GM23338 (cell line): Measurements from ENCODE around the gene MUTYH. TPM values are rescaled to one million over a fixed set of nuclear protein-coding genes. Genes with fewer than 3 reads are reported as not detected.

ENCODE experiments used
- ATAC-seq: fragments of 200-7000 bp; cut with Tn5 transposase; 3 replicates; pipeline ENCODE4 v1.9.1; 2020
- DNase-seq: peaks from one replicate; pipeline ENCODE4 v3.0.0-alpha.2; 2015; ENCODE audit warnings: low spot score
- H2AFZ ChIP-seq: fragments of 200-600 bp; sonication (generic); 2 replicates; pipeline ENCODE4 v1.8.0; 2016; ENCODE audit warnings: antibody characterized with exemption, mild to moderate bottlenecking, moderate library complexity
- H3F3A ChIP-seq: fragments of 200-600 bp; sonication (generic); replicated peaks from 2 replicates; pipeline ENCODE4 v1.8.0; 2017; ENCODE audit warnings: antibody characterized with exemption, mixed run types, low read depth
- H3K27ac ChIP-seq: fragments of 200-600 bp; sonication (generic); 2 replicates; pipeline ENCODE4 v1.6.1; 2016; ENCODE audit warnings: low read depth
- H3K27me3 ChIP-seq: fragments of 200-600 bp; sonication (generic); 2 replicates; pipeline ENCODE4 v1.8.0; 2016; ENCODE audit warnings: mild to moderate bottlenecking, mixed run types, moderate library complexity; ENCODE audit not compliant: insufficient read depth
- H3K36me3 ChIP-seq: fragments of 200-600 bp; sonication (generic); 2 replicates; pipeline ENCODE4 v1.8.0; 2016; ENCODE audit warnings: mild to moderate bottlenecking; ENCODE audit not compliant: insufficient read depth
- H3K4me1 ChIP-seq: fragments of 200-600 bp; sonication (generic); 2 replicates; pipeline ENCODE4 v1.8.0; 2016; ENCODE audit warnings: mild to moderate bottlenecking, moderate library complexity; ENCODE audit not compliant: insufficient read depth
- H3K4me2 ChIP-seq: fragments of 200-600 bp; sonication (generic); 2 replicates; pipeline ENCODE4 v1.7.1; 2017; ENCODE audit warnings: mixed run types
- H3K4me3 ChIP-seq: fragments of 200-600 bp; sonication (generic); 2 replicates; pipeline ENCODE4 v1.6.1; 2016; ENCODE audit warnings: mixed run types
- H3K79me2 ChIP-seq: fragments of 200-600 bp; sonication (generic); replicated peaks from 2 replicates; pipeline ENCODE4 v1.8.0; 2017; ENCODE audit warnings: mild to moderate bottlenecking; ENCODE audit not compliant: insufficient read depth
- H3K9me2 ChIP-seq: fragments of 200-600 bp; sonication (generic); 2 replicates; pipeline ENCODE4 v1.8.0; 2017; ENCODE audit not compliant: insufficient read depth
- H4K20me1 ChIP-seq: fragments of 200-600 bp; sonication (generic); replicated peaks from 2 replicates; pipeline ENCODE4 v1.8.0; 2017; ENCODE audit warnings: mild to moderate bottlenecking; ENCODE audit not compliant: insufficient read depth
- H3K27ac Mint-ChIP-seq: 2 replicates; pipeline ENCODE4 v1.8.0; 2020; ENCODE audit warnings: inconsistent platforms, mild to moderate bottlenecking, moderate library complexity, mixed read lengths
- H3K27me3 Mint-ChIP-seq: 3 replicates; pipeline ENCODE4 v1.8.0; 2022; ENCODE audit warnings: low read depth, mild to moderate bottlenecking, moderate library complexity, mixed read lengths, inconsistent platforms; ENCODE audit not compliant: insufficient read depth, poor library complexity
- H3K36me3 Mint-ChIP-seq: 3 replicates; pipeline ENCODE4 v1.8.0; 2021; ENCODE audit warnings: low read depth, mild to moderate bottlenecking, inconsistent platforms, moderate library complexity, mixed read lengths
- H3K4me1 Mint-ChIP-seq: 3 replicates; pipeline ENCODE4 v1.8.0; 2020; ENCODE audit warnings: mild to moderate bottlenecking, inconsistent platforms, mixed read lengths
- H3K4me3 Mint-ChIP-seq: 3 replicates; pipeline ENCODE4 v1.8.0; 2021; ENCODE audit warnings: moderate library complexity, mild to moderate bottlenecking, inconsistent platforms, mixed read lengths
- H3K9me3 Mint-ChIP-seq: 3 replicates; pipeline ENCODE4 v1.8.0; 2020; ENCODE audit warnings: moderate library complexity, mild to moderate bottlenecking, inconsistent platforms, mixed read lengths
- CREB1 ChIP-seq: fragments of 250-450 bp; sonication (Bioruptor Pico); IDR thresholded peaks from 2 replicates; pipeline ENCODE4 v1.5.0; 2020; ENCODE audit warnings: low read depth, mild to moderate bottlenecking, moderate library complexity
- NANOG ChIP-seq: IDR thresholded peaks from 2 replicates; pipeline ENCODE4 v1.6.1; 2016; ENCODE audit warnings: antibody characterized with exemption, borderline replicate concordance
- POLR2AphosphoS5 ChIP-seq: IDR thresholded peaks from 2 replicates; pipeline ENCODE4 v1.6.1; 2016; ENCODE audit warnings: antibody characterized with exemption, low read depth
- ZNF331 ChIP-seq: fragments of 250-450 bp; sonication (Bioruptor Pico); IDR thresholded peaks from 2 replicates; pipeline ENCODE4 v1.5.0; 2020; ENCODE audit warnings: low read depth, mild to moderate bottlenecking, moderate library complexity
- polyA plus RNA-seq: library from polyadenylated mRNA; unstranded; fragments of >200 nt; fragmentation: Nextera tagmentation; extraction: Ambion mirVana; gene quantifications from 2 replicates; pipeline ENCODE4 v1.2.1, GENCODE V29; 2016
- total RNA-seq: library from RNA; depleted of rRNA; stranded (reverse); fragments of >200 nt; shearing (Covaris generic); gene quantifications from 2 replicates; pipeline ENCODE4 v1.2.3, GENCODE V29; 2014
- TF ChIP-seq, protein P1 (sequence below): IDR thresholded peaks from 2 replicates; pipeline ENCODE4 v1.6.1; 2016; ENCODE audit warnings: antibody characterized with exemption
- TF ChIP-seq, protein P2 (sequence below): fragments of 250-450 bp; sonication (Bioruptor Pico); IDR thresholded peaks from 2 replicates; pipeline ENCODE4 v1.5.0; 2020; ENCODE audit warnings: mild to moderate bottlenecking, moderate library complexity
- TF ChIP-seq, protein P3 (sequence below), 2 experiments: fragments of 200-600 bp in 1 of 2; sonication (generic) in 1 of 2; conservative IDR thresholded peaks; 2 replicates each; pipeline versions ENCODE4 v1.5.1 to v1.6.1; 2016 to 2017; ENCODE audit warnings: antibody characterized with exemption in 2 of 2, low read depth in 2 of 2, mild to moderate bottlenecking in 2 of 2, moderate library complexity in 1 of 2

The MUTYH gene
- total and polyA plus RNA-seq, 2 experiments from 2014 or later: 47.9 to 67.4 TPM

DNA sequence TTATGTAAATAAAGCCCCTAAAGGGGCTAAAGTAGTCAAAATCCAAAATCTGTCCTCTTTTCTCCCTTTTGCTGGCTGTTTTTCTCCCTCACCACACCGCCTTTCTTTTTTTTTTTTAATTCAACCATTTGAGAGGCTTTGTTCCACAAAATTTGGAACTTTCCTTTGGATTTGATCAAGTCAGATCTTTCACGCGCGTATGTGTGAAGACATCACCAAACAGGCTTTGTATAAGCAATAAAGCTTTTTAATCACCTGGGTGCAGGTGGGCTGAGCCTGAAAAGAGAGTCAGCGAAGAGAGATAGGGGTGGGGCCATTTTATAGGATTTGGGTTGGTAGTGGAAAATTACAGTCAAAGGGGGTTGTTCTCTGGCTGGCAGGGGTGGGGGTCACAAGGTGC, 18.8 kb downstream of the MUTYH start (continued):
- TF ChIP-seq, protein P1, sequence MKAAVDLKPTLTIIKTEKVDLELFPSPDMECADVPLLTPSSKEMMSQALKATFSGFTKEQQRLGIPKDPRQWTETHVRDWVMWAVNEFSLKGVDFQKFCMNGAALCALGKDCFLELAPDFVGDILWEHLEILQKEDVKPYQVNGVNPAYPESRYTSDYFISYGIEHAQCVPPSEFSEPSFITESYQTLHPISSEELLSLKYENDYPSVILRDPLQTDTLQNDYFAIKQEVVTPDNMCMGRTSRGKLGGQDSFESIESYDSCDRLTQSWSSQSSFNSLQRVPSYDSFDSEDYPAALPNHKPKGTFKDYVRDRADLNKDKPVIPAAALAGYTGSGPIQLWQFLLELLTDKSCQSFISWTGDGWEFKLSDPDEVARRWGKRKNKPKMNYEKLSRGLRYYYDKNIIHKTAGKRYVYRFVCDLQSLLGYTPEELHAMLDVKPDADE: no peak
- no peak for TF ChIP-seq NANOG
- TF ChIP-seq, protein P2, sequence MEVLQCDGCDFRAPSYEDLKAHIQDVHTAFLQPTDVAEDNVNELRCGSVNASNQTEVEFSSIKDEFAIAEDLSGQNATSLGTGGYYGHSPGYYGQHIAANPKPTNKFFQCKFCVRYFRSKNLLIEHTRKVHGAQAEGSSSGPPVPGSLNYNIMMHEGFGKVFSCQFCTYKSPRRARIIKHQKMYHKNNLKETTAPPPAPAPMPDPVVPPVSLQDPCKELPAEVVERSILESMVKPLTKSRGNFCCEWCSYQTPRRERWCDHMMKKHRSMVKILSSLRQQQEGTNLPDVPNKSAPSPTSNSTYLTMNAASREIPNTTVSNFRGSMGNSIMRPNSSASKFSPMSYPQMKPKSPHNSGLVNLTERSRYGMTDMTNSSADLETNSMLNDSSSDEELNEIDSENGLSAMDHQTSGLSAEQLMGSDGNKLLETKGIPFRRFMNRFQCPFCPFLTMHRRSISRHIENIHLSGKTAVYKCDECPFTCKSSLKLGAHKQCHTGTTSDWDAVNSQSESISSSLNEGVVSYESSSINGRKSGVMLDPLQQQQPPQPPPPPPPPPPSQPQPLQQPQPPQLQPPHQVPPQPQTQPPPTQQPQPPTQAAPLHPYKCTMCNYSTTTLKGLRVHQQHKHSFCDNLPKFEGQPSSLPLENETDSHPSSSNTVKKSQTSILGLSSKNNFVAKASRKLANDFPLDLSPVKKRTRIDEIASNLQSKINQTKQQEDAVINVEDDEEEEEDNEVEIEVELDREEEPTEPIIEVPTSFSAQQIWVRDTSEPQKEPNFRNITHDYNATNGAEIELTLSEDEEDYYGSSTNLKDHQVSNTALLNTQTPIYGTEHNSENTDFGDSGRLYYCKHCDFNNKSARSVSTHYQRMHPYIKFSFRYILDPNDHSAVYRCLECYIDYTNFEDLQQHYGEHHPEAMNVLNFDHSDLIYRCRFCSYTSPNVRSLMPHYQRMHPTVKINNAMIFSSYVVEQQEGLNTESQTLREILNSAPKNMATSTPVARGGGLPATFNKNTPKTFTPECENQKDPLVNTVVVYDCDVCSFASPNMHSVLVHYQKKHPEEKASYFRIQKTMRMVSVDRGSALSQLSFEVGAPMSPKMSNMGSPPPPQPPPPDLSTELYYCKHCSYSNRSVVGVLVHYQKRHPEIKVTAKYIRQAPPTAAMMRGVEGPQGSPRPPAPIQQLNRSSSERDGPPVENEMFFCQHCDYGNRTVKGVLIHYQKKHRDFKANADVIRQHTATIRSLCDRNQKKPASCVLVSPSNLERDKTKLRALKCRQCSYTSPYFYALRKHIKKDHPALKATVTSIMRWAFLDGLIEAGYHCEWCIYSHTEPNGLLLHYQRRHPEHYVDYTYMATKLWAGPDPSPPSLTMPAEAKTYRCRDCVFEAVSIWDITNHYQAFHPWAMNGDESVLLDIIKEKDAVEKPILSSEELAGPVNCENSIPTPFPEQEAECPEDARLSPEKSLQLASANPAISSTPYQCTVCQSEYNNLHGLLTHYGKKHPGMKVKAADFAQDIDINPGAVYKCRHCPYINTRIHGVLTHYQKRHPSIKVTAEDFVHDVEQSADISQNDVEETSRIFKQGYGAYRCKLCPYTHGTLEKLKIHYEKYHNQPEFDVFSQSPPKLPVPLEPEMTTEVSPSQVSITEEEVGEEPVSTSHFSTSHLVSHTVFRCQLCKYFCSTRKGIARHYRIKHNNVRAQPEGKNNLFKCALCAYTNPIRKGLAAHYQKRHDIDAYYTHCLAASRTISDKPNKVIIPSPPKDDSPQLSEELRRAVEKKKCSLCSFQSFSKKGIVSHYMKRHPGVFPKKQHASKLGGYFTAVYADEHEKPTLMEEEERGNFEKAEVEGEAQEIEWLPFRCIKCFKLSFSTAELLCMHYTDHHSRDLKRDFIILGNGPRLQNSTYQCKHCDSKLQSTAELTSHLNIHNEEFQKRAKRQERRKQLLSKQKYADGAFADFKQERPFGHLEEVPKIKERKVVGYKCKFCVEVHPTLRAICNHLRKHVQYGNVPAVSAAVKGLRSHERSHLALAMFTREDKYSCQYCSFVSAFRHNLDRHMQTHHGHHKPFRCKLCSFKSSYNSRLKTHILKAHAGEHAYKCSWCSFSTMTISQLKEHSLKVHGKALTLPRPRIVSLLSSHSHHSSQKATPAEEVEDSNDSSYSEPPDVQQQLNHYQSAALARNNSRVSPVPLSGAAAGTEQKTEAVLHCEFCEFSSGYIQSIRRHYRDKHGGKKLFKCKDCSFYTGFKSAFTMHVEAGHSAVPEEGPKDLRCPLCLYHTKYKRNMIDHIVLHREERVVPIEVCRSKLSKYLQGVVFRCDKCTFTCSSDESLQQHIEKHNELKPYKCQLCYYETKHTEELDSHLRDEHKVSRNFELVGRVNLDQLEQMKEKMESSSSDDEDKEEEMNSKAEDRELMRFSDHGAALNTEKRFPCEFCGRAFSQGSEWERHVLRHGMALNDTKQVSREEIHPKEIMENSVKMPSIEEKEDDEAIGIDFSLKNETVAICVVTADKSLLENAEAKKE (CRISPR knock-in tag): no peak
- TF ChIP-seq, protein P3, sequence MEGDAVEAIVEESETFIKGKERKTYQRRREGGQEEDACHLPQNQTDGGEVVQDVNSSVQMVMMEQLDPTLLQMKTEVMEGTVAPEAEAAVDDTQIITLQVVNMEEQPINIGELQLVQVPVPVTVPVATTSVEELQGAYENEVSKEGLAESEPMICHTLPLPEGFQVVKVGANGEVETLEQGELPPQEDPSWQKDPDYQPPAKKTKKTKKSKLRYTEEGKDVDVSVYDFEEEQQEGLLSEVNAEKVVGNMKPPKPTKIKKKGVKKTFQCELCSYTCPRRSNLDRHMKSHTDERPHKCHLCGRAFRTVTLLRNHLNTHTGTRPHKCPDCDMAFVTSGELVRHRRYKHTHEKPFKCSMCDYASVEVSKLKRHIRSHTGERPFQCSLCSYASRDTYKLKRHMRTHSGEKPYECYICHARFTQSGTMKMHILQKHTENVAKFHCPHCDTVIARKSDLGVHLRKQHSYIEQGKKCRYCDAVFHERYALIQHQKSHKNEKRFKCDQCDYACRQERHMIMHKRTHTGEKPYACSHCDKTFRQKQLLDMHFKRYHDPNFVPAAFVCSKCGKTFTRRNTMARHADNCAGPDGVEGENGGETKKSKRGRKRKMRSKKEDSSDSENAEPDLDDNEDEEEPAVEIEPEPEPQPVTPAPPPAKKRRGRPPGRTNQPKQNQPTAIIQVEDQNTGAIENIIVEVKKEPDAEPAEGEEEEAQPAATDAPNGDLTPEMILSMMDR (conservative IDR thresholded peaks at IDR 0.05; ENCODE audit: low read depth in 2 of 2): no peak
- TF ChIP-seq CREB1: no peak
- TF ChIP-seq POLR2AphosphoS5: no peak

DNA sequence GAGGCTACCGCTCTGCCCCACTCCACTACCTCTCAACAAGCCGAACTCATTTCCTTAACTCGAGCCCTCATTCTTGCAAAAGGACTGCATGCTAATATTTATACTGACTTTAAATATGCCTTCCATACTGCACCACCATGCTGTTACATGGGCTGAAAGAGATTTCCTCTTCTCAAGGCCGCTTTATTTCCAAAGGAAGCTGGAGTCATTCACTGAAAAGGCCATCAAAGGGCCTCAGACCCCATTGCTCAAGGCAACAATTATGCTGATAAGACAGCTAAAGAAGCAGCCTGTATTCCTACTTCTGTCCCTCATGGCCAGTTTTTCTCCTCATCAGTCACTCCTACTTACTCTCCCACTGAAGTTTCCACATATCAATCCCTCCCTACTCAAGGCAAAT, 20.5 kb downstream of the MUTYH start:
- Histone ChIP-seq H3K27me3 (no peaks in the 10 kb centered on the region), H3K79me2 (no peaks in the 10 kb centered on the region), H2AFZ (peak overlapping the region; percentile 72; the same call in 1 of the 2 replicates), H3K4me3 (no peak overlapping the region), H3K36me3 (no peaks in the 10 kb centered on the region), H3K4me2 (peak overlapping the region; percentile 44; the same call in 1 of the 2 replicates), H3K4me1 (peaks cover 32% of the 10 kb centered on the region), H4K20me1 (no peaks in the 10 kb centered on the region), H3F3A (no peaks in the 10 kb centered on the region), H3K9me2 (no peaks in the 10 kb centered on the region), H3K27ac (no peak overlapping the region)
- Mint-ChIP-seq H3K36me3 (peaks cover 6% of the 10 kb centered on the region; the same call in 1 of the 3 replicates), H3K4me1 (peaks cover 19% of the 10 kb centered on the region), H3K27ac (no peak overlapping the region), H3K4me3 (no peak overlapping the region), H3K27me3 (peaks cover 5% of the 10 kb centered on the region), H3K9me3 (peaks cover 5% of the 10 kb centered on the region; the same call in 2 of the 3 replicates)
- no peak for DNase-seq
- ATAC-seq: no peak
- TF ChIP-seq CREB1: no peak
- TF ChIP-seq ZNF331 (CRISPR knock-in tag): no peak
- TF ChIP-seq, protein P1: no peak
- TF ChIP-seq NANOG: no peak
- no peak for TF ChIP-seq POLR2AphosphoS5
